ENCODE measurements around the gene GPRIN1. TPM values are rescaled to one million over a fixed set of nuclear protein-coding genes. Genes with fewer than 3 reads are reported as not detected.

The GPRIN1 gene
- total RNA-seq, 4 donors from 2014 or later = 1.6 to 9.7 (median 3.6) TPM

- Histone ChIP-seq H3K36me3 (no peaks in the 10 kb centered on the region), H3K4me1 (no peaks in the 10 kb centered on the region), H3K27me3 (peaks cover 36% of the 10 kb centered on the region), H3K9me3 (no peaks in the 10 kb centered on the region), H3K4me3 (no peak overlapping the region), H3K27ac (no peak overlapping the region)
- in situ Hi-C loops (cut with MboI; ENCODE audit: low pct_ligation_motif_present in 1 of 4, low pct_unique_long_range_greater_than_20kb in 1 of 4, low sequenced_read_pairs in 3 of 4) (no loop called here), intact Hi-C loops (cut with DNase I; ENCODE audit: low total_unique reads) (no loop called here)
- DNase-seq = no peak
- TF ChIP-seq EP300 (IDR thresholded peaks at IDR 0.05; ENCODE audit: low read depth) (no peak), POLR2A (IDR thresholded peaks at IDR 0.05) (no peak), CTCF (IDR thresholded peaks at IDR 0.05) (no peak), POLR2AphosphoS5 (IDR thresholded peaks at IDR 0.05) (no peak)
- WGBS, 2 donors (ENCODE audit: low coverage in 1 of 2) = 54 to 64% methylated on average over 5 to 9 of the region's 9 CpGs
Observed at GRCh38 chr5:176636426-176636825, 26.5 kb upstream of the GPRIN1 start.

DNA sequence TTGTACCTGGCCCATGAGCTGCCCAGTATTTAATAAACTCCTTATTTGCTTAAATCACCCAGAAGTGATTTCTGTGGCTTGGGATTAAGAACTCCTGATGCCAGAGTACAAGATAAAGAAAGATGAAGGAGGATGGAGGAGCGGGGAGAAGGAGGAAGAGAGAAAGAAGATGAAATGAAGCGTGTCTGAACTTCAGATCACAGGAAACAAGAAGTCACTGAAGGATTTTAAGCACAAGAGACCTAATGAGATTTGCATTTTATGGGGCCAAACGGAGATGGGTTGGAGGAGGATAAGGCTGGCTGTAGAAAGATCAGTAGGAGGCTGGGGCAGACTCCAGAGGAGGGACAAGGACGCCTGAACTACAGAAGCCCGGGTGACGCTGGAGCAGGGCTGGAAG is 23.6 kb upstream of the GPRIN1 start:
- 18% methylated on average over 6 of the region's 6 CpGs for WGBS, 2 donors (ENCODE audit: low coverage in 1 of 2)
- Histone ChIP-seq H3K9me3 (no peaks in the 10 kb centered on the region), H3K27me3 (peaks cover 64% of the 10 kb centered on the region), H3K4me3 (no peak overlapping the region), H3K4me1 (peaks cover 0 to 19% (median 15%) of the 10 kb centered on the region in 4 donors), H3K27ac (no peak overlapping the region), H3K36me3 (no peaks in the 10 kb centered on the region)
- no peak for TF ChIP-seq POLR2A (IDR thresholded peaks at IDR 0.05)
- no peak for TF ChIP-seq POLR2AphosphoS5 (IDR thresholded peaks at IDR 0.05)
- in situ Hi-C loops (cut with MboI; ENCODE audit: low pct_ligation_motif_present in 1 of 4, low pct_unique_long_range_greater_than_20kb in 1 of 4, low sequenced_read_pairs in 3 of 4) = no loop called here
- no peak for DNase-seq
- intact Hi-C loops (cut with DNase I; ENCODE audit: low total_unique reads) = no loop called here

GRCh38 chr5:176632745-176633144 is 22.8 kb upstream of the GPRIN1 start:
- Histone ChIP-seq H3K36me3 (no peaks in the 10 kb centered on the region), H3K4me3 (no peak overlapping the region), H3K27ac (no peak overlapping the region), H3K9me3 (no peaks in the 10 kb centered on the region), H3K27me3 (peaks cover 73% of the 10 kb centered on the region), H3K4me1 (peaks cover 0 to 19% (median 15%) of the 10 kb centered on the region in 4 donors)
- TF ChIP-seq POLR2A (IDR thresholded peaks at IDR 0.05) (no peak), EP300 (IDR thresholded peaks at IDR 0.05; ENCODE audit: low read depth) (no peak), CTCF (IDR thresholded peaks at IDR 0.05) (no peak), POLR2AphosphoS5 (IDR thresholded peaks at IDR 0.05) (no peak)
- DNase-seq = no peak
- intact Hi-C loops (cut with DNase I; ENCODE audit: low total_unique reads) = no loop called here
- in situ Hi-C loops (cut with MboI; ENCODE audit: low pct_ligation_motif_present in 1 of 4, low pct_unique_long_range_greater_than_20kb in 1 of 4, low sequenced_read_pairs in 3 of 4) = no loop called here
- WGBS, 2 donors (ENCODE audit: low coverage in 1 of 2) = 17 to 76% methylated on average over 1 to 2 of the region's 2 CpGs

- WGBS, 2 donors (ENCODE audit: low coverage in 1 of 2) = 51 to 74% methylated on average over 5 to 7 of the region's 7 CpGs
- Histone ChIP-seq H3K4me1 (peaks cover 0 to 19% (median 15%) of the 10 kb centered on the region in 4 donors), H3K4me3 (no peak overlapping the region), H3K27me3 (peaks cover 84% of the 10 kb centered on the region), H3K27ac (no peak overlapping the region), H3K36me3 (no peaks in the 10 kb centered on the region), H3K9me3 (no peaks in the 10 kb centered on the region)
- TF ChIP-seq EP300 (IDR thresholded peaks at IDR 0.05; ENCODE audit: low read depth) (no peak), POLR2AphosphoS5 (IDR thresholded peaks at IDR 0.05) (no peak), POLR2A (IDR thresholded peaks at IDR 0.05) (no peak), CTCF (IDR thresholded peaks at IDR 0.05) (no peak)
- in situ Hi-C loops (cut with MboI; ENCODE audit: low pct_ligation_motif_present in 1 of 4, low pct_unique_long_range_greater_than_20kb in 1 of 4, low sequenced_read_pairs in 3 of 4) (no loop called here), intact Hi-C loops (cut with DNase I; ENCODE audit: low total_unique reads) (no loop called here)
- no peak for DNase-seq
Observed at GRCh38 chr5:176631383-176632200, 21.6 kb upstream of the GPRIN1 start.

Data from transverse colon (tissue), 4 donors.